ENCODE results near the gene CEMIP2.

DNA sequence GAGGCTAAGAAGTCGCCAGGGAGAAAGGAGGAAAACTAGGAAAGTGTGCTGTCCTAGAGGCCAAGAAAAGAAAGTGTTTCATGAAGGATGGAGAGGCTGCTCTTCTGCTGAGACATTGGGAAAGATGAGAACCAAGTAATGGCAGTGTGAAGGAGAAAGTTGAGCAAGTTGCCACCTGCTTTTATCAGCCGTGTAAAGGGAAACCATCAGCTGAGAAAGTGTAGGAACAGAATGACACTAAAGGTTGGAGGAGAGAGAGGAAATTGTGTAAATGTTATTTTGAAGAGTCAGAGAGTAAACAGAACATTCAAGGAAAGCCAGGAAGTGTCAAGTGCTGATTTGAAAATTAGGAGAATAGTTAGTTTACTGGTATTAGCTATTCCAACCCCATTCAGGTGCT, 125.0 kb downstream of the CEMIP2 start:
- TF ChIP-seq EZH2 (IDR thresholded peaks at IDR 0.05; ENCODE audit: low read length, unreplicated experiment) (no peak), EZH2phosphoT487 (IDR thresholded peaks at IDR 0.05; ENCODE audit: borderline replicate concordance, low read length) (no peak)
- TF ChIP-seq, protein P1, sequence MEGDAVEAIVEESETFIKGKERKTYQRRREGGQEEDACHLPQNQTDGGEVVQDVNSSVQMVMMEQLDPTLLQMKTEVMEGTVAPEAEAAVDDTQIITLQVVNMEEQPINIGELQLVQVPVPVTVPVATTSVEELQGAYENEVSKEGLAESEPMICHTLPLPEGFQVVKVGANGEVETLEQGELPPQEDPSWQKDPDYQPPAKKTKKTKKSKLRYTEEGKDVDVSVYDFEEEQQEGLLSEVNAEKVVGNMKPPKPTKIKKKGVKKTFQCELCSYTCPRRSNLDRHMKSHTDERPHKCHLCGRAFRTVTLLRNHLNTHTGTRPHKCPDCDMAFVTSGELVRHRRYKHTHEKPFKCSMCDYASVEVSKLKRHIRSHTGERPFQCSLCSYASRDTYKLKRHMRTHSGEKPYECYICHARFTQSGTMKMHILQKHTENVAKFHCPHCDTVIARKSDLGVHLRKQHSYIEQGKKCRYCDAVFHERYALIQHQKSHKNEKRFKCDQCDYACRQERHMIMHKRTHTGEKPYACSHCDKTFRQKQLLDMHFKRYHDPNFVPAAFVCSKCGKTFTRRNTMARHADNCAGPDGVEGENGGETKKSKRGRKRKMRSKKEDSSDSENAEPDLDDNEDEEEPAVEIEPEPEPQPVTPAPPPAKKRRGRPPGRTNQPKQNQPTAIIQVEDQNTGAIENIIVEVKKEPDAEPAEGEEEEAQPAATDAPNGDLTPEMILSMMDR (conservative IDR thresholded peaks at IDR 0.05; ENCODE audit: low read depth, low read length): no peak
